ENCODE measurements around the gene FAM193B. TPM values are rescaled to one million over a fixed set of nuclear protein-coding genes. Genes with fewer than 3 reads are reported as not detected.
A peak's percentile ranks its signal among the peaks of the same experiment; 100 is the strongest.

Gene FAM193B
- total RNA-seq, 6 experiments from 2014 or later: 22.1 to 55.4 (median 39.2) TPM

DNA sequence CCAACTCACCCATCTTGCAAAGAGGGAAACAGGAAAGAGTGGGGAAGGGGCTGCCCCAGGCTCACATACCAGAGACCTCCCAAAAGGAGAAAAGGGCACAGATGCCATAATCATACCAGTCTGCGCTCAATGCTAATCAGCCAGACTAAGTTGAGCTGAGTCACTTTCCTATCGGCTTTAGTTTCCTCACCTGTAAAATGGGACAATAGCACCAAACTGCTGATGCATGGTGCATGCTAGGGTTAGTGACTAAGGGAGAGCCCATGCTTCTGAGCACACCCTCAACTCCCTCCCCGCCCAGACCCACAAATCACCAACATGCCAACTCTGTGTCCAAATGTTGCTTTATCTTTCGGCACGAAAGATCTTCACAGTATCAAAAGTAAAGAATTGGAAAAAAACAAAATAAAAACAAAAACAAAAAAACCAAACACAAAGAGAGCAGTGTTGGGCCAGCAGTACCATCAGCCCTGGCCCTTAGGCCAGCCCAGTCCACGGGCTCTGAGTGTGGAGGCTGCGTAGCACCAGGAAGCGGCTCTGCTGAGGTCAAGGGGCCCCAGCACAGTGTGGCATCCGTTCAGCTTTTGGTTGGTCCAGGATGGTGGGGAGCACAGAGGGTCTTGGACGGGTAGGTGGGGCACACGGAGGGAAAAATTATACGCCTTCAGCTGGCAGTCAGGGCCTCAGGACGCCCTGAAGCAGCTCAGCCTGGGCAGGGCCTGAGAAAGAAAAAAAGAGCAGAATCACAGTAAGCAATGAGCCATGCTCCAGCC, 34.7 kb downstream of the FAM193B start:
- Histone ChIP-seq H3K4me1 (peaks cover 0 to 11% (median 4%) of the 10 kb centered on the region in 4 donors), H3K27ac (no peak overlapping the region), H3K27me3 (no peaks in the 10 kb centered on the region), H3K4me3 (no peak overlapping the region), H3K9me3 (no peaks in the 10 kb centered on the region), H3K36me3 (peaks cover 0 to 40% (median 11%) of the 10 kb centered on the region in 4 donors)
- peak in 1 of 3 donors; percentile 14 for DNase-seq
- WGBS (ENCODE audit: insufficient coverage, low coverage, low lambda C conversion rate, missing lambda C conversion rate): 67% methylated on average over 7 of the region's 13 CpGs
- ATAC-seq: no peak
- TF ChIP-seq POLR2A (IDR thresholded peaks at IDR 0.05): no peak
- TF ChIP-seq, protein P1, sequence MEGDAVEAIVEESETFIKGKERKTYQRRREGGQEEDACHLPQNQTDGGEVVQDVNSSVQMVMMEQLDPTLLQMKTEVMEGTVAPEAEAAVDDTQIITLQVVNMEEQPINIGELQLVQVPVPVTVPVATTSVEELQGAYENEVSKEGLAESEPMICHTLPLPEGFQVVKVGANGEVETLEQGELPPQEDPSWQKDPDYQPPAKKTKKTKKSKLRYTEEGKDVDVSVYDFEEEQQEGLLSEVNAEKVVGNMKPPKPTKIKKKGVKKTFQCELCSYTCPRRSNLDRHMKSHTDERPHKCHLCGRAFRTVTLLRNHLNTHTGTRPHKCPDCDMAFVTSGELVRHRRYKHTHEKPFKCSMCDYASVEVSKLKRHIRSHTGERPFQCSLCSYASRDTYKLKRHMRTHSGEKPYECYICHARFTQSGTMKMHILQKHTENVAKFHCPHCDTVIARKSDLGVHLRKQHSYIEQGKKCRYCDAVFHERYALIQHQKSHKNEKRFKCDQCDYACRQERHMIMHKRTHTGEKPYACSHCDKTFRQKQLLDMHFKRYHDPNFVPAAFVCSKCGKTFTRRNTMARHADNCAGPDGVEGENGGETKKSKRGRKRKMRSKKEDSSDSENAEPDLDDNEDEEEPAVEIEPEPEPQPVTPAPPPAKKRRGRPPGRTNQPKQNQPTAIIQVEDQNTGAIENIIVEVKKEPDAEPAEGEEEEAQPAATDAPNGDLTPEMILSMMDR (IDR thresholded peaks at IDR 0.05): no peak
- intact Hi-C loops (cut with DNase I): no loop called here

DNA sequence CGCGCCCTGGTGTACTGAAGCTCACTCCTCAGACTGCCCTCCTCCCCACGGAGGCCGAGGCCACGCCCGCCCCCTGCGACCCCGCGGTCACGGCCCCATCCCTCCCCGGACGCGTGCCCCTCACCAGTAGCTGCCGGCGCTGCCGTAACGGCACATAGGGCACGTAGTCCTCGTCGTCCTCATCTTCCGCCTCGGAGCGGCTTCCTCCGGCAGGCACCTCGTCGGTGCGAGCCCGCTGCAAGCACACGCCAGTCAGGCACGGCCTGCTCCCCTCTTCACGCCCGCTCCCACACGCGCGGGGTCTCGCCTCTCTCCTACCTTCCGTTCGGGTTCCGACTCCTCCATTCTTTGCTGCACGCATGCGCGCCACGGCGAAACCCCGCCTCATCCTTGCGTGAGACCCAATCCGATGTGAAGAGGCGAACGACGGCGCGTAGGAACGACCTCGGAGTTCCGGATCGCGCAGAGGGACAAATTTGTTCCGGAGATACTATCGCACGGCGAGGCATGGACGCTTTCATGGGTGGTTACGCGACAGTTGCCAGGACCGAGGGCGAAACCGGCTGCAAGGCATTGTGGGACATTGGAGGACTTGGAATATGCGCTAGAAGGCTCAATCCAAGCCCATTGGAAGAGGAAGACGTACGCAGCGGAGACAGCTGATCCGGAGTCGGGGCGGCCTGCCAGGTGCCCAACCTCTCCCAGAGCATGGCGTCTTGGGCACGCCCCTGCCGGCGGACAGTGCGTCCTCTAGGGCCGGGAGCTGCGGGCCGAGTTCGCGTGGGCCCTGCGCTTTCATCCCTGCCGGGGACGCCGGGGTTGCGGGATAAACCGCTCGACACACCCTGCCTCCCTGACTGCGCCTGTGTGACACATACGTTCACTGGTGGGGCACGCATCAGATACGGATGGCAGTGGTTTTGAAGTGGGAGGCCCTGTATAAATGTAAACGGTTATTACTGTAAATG, 37.5 kb downstream of the FAM193B start, which contains the start of gene DDX41:
Gene DDX41 (minus strand): TSS at position 361 of the 968 bp plus-strand sequence. CDS start 16 bp downstream, at position 345.
- Histone ChIP-seq H3K4me3 (peak within 1 kb of the TSS; percentile 67 to 76 (median 67)), H3K9me3 (no peaks in the 10 kb centered on the region), H3K36me3 (peaks cover 0 to 47% (median 10%) of the 10 kb centered on the region in 4 donors), H3K27me3 (no peaks in the 10 kb centered on the region), H3K4me1 (peaks cover 0 to 11% (median 4%) of the 10 kb centered on the region in 4 donors), H3K27ac (peak within 1 kb of the TSS; percentile 33 to 66 (median 61))
- ATAC-seq (peak; percentile 89 to 95 (median 92)), DNase-seq (peak; percentile 95 to 98 (median 97))
- TF ChIP-seq, protein P1 (IDR thresholded peaks at IDR 0.05): no peak
- intact Hi-C loops (cut with DNase I): no loop called here
- WGBS (ENCODE audit: insufficient coverage, low coverage, low lambda C conversion rate, missing lambda C conversion rate): 0% methylated on average over 13 of the region's 96 CpGs

DNA sequence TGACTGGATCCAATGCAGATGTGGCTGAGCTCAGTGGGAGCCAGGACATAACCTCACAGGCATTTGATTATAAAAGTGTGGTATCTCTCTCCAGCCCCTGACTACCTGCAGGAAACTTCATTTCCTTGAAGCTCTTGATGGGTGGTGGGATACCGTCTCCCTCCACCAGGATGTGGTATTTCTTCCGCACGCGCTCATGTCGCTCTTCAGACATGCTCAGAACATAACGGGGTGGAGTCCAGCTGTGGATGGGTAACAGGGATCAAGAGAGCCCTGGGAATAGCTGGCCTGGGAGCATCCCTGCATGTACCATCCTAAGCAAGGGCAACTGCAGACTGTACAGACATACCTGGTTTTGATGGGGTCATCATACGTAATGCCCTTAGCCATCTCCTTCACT, 38.8 kb downstream of the FAM193B start:
- 80% methylated on average over 2 of the region's 7 CpGs for WGBS (ENCODE audit: insufficient coverage, low coverage, low lambda C conversion rate, missing lambda C conversion rate)
- no peak for ATAC-seq
- H3K9me3 ChIP-seq: no peaks in the 10 kb centered on the region
- H3K27ac ChIP-seq: no peak overlapping the region
- peaks cover 0 to 11% (median 4%) of the 10 kb centered on the region in 4 donors for H3K4me1 ChIP-seq
- no peaks in the 10 kb centered on the region for H3K27me3 ChIP-seq
- no peak for DNase-seq
- TF ChIP-seq POLR2A (IDR thresholded peaks at IDR 0.05): no peak
- H3K4me3 ChIP-seq: peak overlapping the region in 1 of 3 donors; percentile 67
- intact Hi-C loops (cut with DNase I): no loop called here
- peaks cover 0 to 46% (median 11%) of the 10 kb centered on the region in 4 donors for H3K36me3 ChIP-seq

DNA sequence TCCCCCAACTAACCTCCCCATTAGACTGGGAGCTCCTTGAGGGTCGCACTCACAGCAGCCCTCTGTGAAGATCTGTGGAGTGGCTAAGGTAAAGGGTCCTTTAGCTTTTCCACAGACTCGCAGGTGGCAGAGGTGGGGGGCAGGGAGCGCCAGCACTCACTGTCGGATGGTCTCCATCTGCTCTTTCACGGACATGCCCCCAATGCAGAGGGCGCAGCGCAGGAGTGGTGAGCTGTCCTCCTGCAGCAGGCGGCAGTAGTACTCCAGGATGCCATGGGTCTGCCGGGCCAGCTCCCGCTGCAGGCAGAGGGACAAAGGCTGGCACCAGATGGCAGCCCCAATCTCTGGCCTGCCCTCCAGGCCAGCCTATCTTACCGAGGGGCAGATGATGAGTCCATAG, 39.8 kb downstream of the FAM193B start:
- Histone ChIP-seq H3K9me3 (no peaks in the 10 kb centered on the region), H3K36me3 (peaks cover 0 to 44% (median 11%) of the 10 kb centered on the region in 4 donors), H3K27me3 (no peaks in the 10 kb centered on the region), H3K27ac (no peak overlapping the region), H3K4me3 (no peak overlapping the region), H3K4me1 (peaks cover 0 to 11% (median 4%) of the 10 kb centered on the region in 4 donors)
- TF ChIP-seq POLR2A (IDR thresholded peaks at IDR 0.05): no peak
- TF ChIP-seq, protein P1 (IDR thresholded peaks at IDR 0.05): no peak
- intact Hi-C loops (cut with DNase I): no loop called here
- ATAC-seq (no peak), DNase-seq (no peak)
- WGBS (ENCODE audit: insufficient coverage, low coverage, low lambda C conversion rate, missing lambda C conversion rate): 100% methylated on average over 1 of the region's 11 CpGs

Data from right lobe of liver (tissue), 6 donors.